Uterus (tissue), 4 donors: Measurements from ENCODE around the gene KRT33A. TPM values are rescaled to one million over a fixed set of nuclear protein-coding genes. Genes with fewer than 3 reads are reported as not detected.

Source experiments
- DNase-seq, 2 donors: peaks; one replicate each; pipeline ENCODE4 v3.0.0-alpha.2; 2019 to 2020
- H3K27ac ChIP-seq, 2 donors: fragments of 200-600 bp; sonication (generic); 1 replicate in 1 of 2; 2 replicates in 1 of 2; pipeline ENCODE4 v1.5.1; 2016 to 2018
- H3K27me3 ChIP-seq, 2 donors: fragments of 200-600 bp; sonication (generic); one replicate each; pipeline ENCODE4 v1.5.1; 2018 to 2019; ENCODE audit warnings: control low read depth in 1 of 2
- H3K36me3 ChIP-seq, 2 donors: fragments of 200-600 bp; sonication (generic); one replicate each; pipeline ENCODE4 v1.5.1; 2019; ENCODE audit warnings: control low read depth in 1 of 2
- H3K4me1 ChIP-seq, 2 donors: fragments of 200-600 bp; sonication (generic); one replicate each; pipeline ENCODE4 v1.5.1; 2018 to 2019; ENCODE audit warnings: control low read depth in 1 of 2
- H3K4me3 ChIP-seq, 2 donors: fragments of 200-600 bp; sonication (generic); 1 replicate in 1 of 2; 2 replicates in 1 of 2; pipeline ENCODE4 v1.5.1; 2018 to 2019; ENCODE audit warnings: mild to moderate bottlenecking in 1 of 2
- H3K9me3 ChIP-seq, 2 donors: fragments of 200-600 bp; sonication (generic); one replicate each; pipeline ENCODE4 v1.5.1; 2019; ENCODE audit warnings: control low read depth in 1 of 2
- CTCF ChIP-seq, 4 experiments: fragments of 200-600 bp in 2 of 4; fragments of 450-650 bp in 2 of 4; sonication (generic) in 2 of 4; IDR thresholded peaks; one replicate each; pipeline ENCODE4 v1.5.1; 2016 to 2019; ENCODE audit warnings: antibody characterized with exemption in 4 of 4, mild to moderate bottlenecking in 2 of 4, moderate library complexity in 1 of 4
- POLR2A ChIP-seq, 2 donors: fragments of 450-650 bp; IDR thresholded peaks; one replicate each; pipeline ENCODE4 v1.6.1; 2016; ENCODE audit warnings: antibody characterized with exemption in 2 of 2, mild to moderate bottlenecking in 1 of 2, moderate library complexity in 1 of 2
- intact Hi-C: fragments of 100-400 bp; cut with DNase I; formaldehyde crosslinking; loops from one replicate; pipeline ENCODE4 v1.15.1; 2023; ENCODE audit warnings: low total_unique reads
- total RNA-seq, 4 donors: library from RNA; depleted of rRNA in 3 of 4; stranded (reverse); fragments of >200 nt in 3 of 4; gene quantifications; one replicate each; pipeline versions ENCODE4 v1.1.0 to v1.2.4, GENCODE V29; 2014 to 2023
- donor health status: DM: yes; HTN: yes; CAD: no.

KRT33A gene
- total RNA-seq, 4 donors from 2014 or later, result not detected

GRCh38 chr17:41333836-41334235 lies 16.8 kb downstream of the KRT33A start:
- H3K27ac ChIP-seq, result no peak overlapping the region
- no peak for DNase-seq
- TF ChIP-seq POLR2A (IDR thresholded peaks at IDR 0.05), result no peak
- TF ChIP-seq CTCF (IDR thresholded peaks at IDR 0.05), result no peak
- no peaks in the 10 kb centered on the region for H3K9me3 ChIP-seq
- no peaks in the 10 kb centered on the region for H3K36me3 ChIP-seq
- no peaks in the 10 kb centered on the region for H3K27me3 ChIP-seq
- intact Hi-C loops, result no loop called here
- no peaks in the 10 kb centered on the region for H3K4me1 ChIP-seq
- H3K4me3 ChIP-seq, result no peak overlapping the region

GRCh38 chr17:41333098-41333497 lies 17.5 kb downstream of the KRT33A start:
- intact Hi-C loops, result no loop called here
- no peak overlapping the region for H3K27ac ChIP-seq
- no peaks in the 10 kb centered on the region for H3K36me3 ChIP-seq
- no peak overlapping the region for H3K4me3 ChIP-seq
- no peaks in the 10 kb centered on the region for H3K4me1 ChIP-seq
- H3K27me3 ChIP-seq, result no peaks in the 10 kb centered on the region
- TF ChIP-seq CTCF (IDR thresholded peaks at IDR 0.05) (no peak), POLR2A (IDR thresholded peaks at IDR 0.05) (no peak)
- no peak for DNase-seq
- H3K9me3 ChIP-seq, result no peaks in the 10 kb centered on the region

DNA sequence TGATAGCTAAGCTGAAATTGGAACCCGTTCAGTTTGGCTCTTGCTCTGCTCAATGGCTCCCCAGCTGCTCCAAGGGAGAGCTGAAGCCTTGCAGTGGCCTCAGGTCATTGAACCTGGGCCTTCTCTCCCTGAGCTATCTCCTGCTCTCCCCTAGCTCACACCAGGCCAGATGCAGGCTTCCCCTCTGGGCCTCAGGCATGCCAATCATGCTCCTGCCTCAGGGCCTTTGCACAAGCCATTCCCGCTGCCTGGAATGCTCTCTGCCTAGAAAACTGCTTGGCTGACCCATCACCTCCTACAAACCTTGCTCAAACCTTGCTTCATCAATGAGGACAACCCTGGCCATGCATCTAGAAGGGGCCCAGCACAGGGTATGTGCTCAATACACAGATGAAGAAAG lies 18.4 kb downstream of the KRT33A start:
- Histone ChIP-seq H3K9me3 (no peaks in the 10 kb centered on the region), H3K4me1 (no peaks in the 10 kb centered on the region), H3K27me3 (no peaks in the 10 kb centered on the region), H3K4me3 (no peak overlapping the region), H3K36me3 (no peaks in the 10 kb centered on the region), H3K27ac (no peak overlapping the region)
- TF ChIP-seq POLR2A (IDR thresholded peaks at IDR 0.05) (no peak), CTCF (IDR thresholded peaks at IDR 0.05) (no peak)
- intact Hi-C loops, result no loop called here
- no peak for DNase-seq

- intact Hi-C loops, result no loop called here
These were observed 19.0 kb downstream of the KRT33A start for GRCh38 chr17:41331606-41332005.

More at GRCh38 chr17:41331606-41332005, 19.0 kb downstream of the KRT33A start:
- Histone ChIP-seq H3K36me3 (no peaks in the 10 kb centered on the region), H3K4me3 (no peak overlapping the region), H3K27ac (no peak overlapping the region), H3K9me3 (no peaks in the 10 kb centered on the region), H3K27me3 (no peaks in the 10 kb centered on the region), H3K4me1 (no peaks in the 10 kb centered on the region)
- TF ChIP-seq CTCF (IDR thresholded peaks at IDR 0.05) (no peak), POLR2A (IDR thresholded peaks at IDR 0.05) (no peak)
- DNase-seq, result no peak
